Progenitor cell of endocrine pancreas (in vitro differentiated cells): ENCODE results near the gene MEFV. TPM values are rescaled to one million over a fixed set of nuclear protein-coding genes. Genes with fewer than 3 reads are reported as not detected.

Source experiments
- DNase-seq: peaks from one replicate; pipeline ENCODE4 v3.0.0; 2021; ENCODE audit warnings: low spot score; ENCODE audit not compliant: unreplicated experiment
- H3K27ac Mint-ChIP-seq: 2 replicates; pipeline ENCODE4 v1.8.0; 2021; ENCODE audit warnings: mild to moderate bottlenecking, moderate library complexity, mixed read lengths
- H3K27me3 Mint-ChIP-seq: 2 replicates; pipeline ENCODE4 v1.8.0; 2021; ENCODE audit warnings: mixed read lengths
- H3K36me3 Mint-ChIP-seq: 2 replicates; pipeline ENCODE4 v1.8.0; 2022; ENCODE audit warnings: mixed read lengths; ENCODE audit not compliant: insufficient read depth
- H3K4me1 Mint-ChIP-seq: 2 replicates; pipeline ENCODE4 v1.8.0; 2021; ENCODE audit warnings: low read depth, mixed read lengths
- H3K4me3 Mint-ChIP-seq: 2 replicates; pipeline ENCODE4 v1.8.0; 2021; ENCODE audit warnings: low read depth, mild to moderate bottlenecking, moderate library complexity, mixed read lengths
- H3K9me3 Mint-ChIP-seq: 2 replicates; pipeline ENCODE4 v1.8.0; 2021; ENCODE audit warnings: low read depth, mixed read lengths
- total RNA-seq: library from RNA; stranded (reverse); gene quantifications from 2 replicates; pipeline ENCODE4 v1.2.1, GENCODE V29; 2021
- TF ChIP-seq, protein P1 (sequence below): fragments of 200-600 bp; sonication (generic); IDR thresholded peaks from one replicate; pipeline ENCODE4 v1.5.0; 2021; ENCODE audit warnings: antibody characterized with exemption, mild to moderate bottlenecking; ENCODE audit not compliant: unreplicated experiment

Gene MEFV
- total RNA-seq, 1 donor from 2014 or later: not detected

DNA sequence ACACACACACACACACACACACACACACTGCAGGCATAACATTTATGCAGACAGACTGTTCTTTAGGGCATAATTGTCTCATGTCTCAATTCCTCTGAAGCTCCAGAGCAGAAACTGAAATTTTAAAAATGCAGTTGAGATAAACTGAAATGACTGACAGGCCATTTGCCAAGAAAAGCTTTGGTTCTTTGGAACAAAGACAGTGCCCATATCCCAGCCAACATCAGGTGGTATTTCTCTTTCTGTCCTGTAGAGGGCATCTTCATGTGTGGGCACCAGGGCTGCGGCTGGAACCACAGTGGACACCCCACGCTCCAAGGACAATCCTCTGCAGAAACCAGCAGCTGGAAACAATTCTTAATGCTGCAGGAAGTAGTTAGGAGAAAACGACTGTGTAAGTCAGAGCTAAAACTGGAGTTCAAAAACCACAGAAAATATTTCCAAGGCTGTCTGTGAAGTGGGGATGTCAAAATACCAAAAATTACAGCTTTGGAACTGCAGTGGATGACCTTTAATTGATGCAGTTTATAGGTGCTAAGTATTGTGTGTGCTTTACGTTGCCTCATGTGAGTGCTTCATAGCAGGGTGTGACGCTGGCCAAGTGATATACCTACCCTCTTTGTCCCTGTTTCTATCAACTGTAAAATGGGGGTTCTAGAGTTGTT, 10.6 kb upstream of the MEFV start:
- Mint-ChIP-seq H3K27me3 (peaks cover 17% of the 10 kb centered on the region), H3K27ac (no peak overlapping the region), H3K36me3 (no peaks in the 10 kb centered on the region), H3K4me1 (no peaks in the 10 kb centered on the region), H3K9me3 (no peaks in the 10 kb centered on the region), H3K4me3 (no peak overlapping the region)
- no peak for DNase-seq
- TF ChIP-seq, protein P1, sequence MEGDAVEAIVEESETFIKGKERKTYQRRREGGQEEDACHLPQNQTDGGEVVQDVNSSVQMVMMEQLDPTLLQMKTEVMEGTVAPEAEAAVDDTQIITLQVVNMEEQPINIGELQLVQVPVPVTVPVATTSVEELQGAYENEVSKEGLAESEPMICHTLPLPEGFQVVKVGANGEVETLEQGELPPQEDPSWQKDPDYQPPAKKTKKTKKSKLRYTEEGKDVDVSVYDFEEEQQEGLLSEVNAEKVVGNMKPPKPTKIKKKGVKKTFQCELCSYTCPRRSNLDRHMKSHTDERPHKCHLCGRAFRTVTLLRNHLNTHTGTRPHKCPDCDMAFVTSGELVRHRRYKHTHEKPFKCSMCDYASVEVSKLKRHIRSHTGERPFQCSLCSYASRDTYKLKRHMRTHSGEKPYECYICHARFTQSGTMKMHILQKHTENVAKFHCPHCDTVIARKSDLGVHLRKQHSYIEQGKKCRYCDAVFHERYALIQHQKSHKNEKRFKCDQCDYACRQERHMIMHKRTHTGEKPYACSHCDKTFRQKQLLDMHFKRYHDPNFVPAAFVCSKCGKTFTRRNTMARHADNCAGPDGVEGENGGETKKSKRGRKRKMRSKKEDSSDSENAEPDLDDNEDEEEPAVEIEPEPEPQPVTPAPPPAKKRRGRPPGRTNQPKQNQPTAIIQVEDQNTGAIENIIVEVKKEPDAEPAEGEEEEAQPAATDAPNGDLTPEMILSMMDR: peak; percentile 17

DNA sequence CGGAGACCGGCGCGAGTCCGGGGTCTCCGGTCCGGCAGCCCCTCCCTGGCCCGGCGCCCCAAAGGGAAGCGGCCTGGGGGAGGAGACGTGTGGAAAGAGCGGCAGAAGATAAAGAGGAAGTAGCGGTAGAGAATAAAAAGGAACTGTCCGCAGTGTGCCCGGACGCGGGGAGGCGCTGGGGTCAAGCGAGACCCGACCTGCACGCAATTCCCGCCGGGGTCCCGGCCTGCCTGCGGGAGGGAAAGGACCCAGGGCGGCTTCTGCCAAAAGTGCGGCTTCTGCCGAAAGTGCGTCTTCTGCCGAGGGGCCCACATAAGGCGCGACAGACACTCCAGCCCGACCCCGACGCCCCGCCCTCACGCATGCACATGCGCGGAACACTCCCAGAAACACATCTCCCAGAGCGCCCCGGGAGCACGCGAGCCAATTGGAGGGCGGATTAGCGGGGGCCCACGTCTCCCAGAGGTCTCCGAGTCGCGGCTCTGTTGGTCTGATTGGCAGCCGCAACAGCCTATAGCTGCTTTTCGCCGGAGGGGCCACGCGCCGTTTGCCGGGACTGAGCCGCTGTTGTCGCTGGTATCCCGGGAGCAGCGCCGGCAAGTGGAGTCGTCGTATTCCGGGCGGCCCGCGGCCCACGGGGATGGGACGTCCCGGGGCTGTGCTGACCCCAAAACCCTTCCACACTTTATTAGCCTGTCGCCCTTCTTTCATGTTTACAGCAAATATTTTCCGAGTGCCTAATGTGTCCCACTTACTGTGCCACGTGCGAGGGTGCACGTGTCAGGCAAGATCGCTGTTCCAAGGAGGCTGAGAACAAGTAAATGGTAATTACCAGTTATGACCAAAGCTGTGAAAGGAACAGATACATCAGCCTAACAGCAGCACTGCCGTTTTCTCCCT, 8.0 kb upstream of the MEFV start:
- peaks cover 27% of the 10 kb centered on the region for H3K27me3 Mint-ChIP-seq
- no peaks in the 10 kb centered on the region for H3K4me1 Mint-ChIP-seq
- H3K4me3 Mint-ChIP-seq: peak overlapping the region; percentile 62
- H3K36me3 Mint-ChIP-seq: no peaks in the 10 kb centered on the region
- DNase-seq: peak; percentile 90
- no peaks in the 10 kb centered on the region for H3K9me3 Mint-ChIP-seq
- TF ChIP-seq, protein P1: peak; percentile 42
- H3K27ac Mint-ChIP-seq: peak overlapping the region; percentile 41

DNA sequence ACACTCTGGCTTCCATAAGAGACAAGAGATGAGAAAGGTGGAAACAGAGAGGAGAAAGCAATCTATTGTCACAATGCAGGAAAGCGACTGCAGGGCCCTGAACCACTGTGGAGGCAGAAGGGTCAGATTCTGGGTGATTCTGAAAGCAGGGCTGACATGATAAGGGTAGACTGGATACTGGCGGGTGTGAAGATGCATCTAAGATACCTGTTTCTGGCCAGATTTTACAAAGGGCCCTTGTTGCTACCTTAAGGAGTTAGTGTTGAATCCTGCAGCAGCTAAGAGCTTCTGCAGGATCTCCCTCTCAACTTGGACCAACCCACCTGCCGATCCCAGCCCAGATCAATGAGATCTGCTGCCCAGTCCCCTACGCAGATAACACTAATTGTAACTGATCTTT, 6.1 kb upstream of the MEFV start:
- DNase-seq: no peak
- H3K27me3 Mint-ChIP-seq: peaks cover 36% of the 10 kb centered on the region
- no peak overlapping the region for H3K27ac Mint-ChIP-seq
- H3K36me3 Mint-ChIP-seq: no peaks in the 10 kb centered on the region
- H3K4me1 Mint-ChIP-seq: no peaks in the 10 kb centered on the region
- H3K4me3 Mint-ChIP-seq: peak overlapping the region; percentile 61
- H3K9me3 Mint-ChIP-seq: no peaks in the 10 kb centered on the region
- TF ChIP-seq, protein P1: no peak

DNA sequence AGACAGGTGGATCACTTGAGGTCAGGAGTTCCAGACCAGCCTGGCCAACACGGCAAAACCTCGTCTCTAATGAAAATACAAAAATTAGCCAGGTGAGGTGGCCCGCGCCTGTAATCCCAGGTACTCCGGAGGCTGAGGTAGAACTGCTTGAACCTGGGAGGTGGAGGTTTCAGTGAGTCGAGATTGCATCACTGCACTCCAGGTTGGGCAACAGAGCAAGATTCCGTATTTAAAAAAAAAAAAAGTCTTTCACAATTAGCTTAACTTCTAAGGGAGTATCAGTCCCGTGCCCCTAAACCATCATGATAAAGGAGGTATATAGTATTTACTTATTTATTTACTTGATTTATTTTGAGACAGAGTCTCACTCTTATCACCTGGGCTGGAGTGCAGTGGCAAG, 3.4 kb upstream of the MEFV start:
- no peak overlapping the region for H3K4me3 Mint-ChIP-seq
- peaks cover 39% of the 10 kb centered on the region for H3K27me3 Mint-ChIP-seq
- DNase-seq: no peak
- H3K9me3 Mint-ChIP-seq: no peaks in the 10 kb centered on the region
- TF ChIP-seq, protein P1: no peak
- no peak overlapping the region for H3K27ac Mint-ChIP-seq
- no peaks in the 10 kb centered on the region for H3K4me1 Mint-ChIP-seq
- no peaks in the 10 kb centered on the region for H3K36me3 Mint-ChIP-seq

DNA sequence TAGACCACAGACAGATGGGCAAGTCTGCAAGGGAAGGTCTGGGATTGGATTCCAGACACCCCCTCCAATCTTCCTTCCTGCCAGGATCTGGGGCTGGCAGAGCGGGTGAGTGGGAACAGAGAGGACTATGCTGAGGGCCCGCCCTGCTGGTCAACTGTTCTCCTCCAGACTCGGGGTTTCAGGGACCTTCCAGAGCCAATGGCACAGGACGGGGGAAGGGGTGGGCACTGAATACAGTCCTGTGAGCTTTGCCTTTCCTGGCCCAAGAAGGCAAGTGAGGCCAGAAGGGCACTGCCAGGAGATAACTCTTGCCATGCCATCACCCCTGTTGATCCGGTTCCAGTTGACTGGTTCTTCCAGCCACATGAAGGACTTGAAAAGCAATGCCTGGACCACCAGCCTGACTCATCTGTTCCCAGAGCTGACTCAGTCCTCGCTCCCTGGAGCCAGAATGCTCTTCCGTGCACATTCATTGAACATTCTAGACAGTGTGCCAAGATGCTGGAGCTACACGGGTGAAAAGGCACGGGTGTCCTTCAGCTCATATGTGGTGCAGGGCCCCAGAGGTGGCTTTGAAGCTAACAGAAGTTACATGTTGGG, 533 bp upstream of the MEFV start:
- no peak overlapping the region for H3K27ac Mint-ChIP-seq
- no peaks in the 10 kb centered on the region for H3K36me3 Mint-ChIP-seq
- no peaks in the 10 kb centered on the region for H3K4me1 Mint-ChIP-seq
- TF ChIP-seq, protein P1: no peak
- peaks cover 27% of the 10 kb centered on the region for H3K27me3 Mint-ChIP-seq
- no peaks in the 10 kb centered on the region for H3K9me3 Mint-ChIP-seq
- no peak overlapping the region for H3K4me3 Mint-ChIP-seq
- no peak for DNase-seq
